AML-193 (cell line): ENCODE data around the gene TCEANC2.
A peak's percentile ranks its signal among the peaks of the same experiment; 100 is the strongest.
"Not testable (repeated sequence)": the region's sequence is repeated elsewhere in the genome, so short reads cannot be mapped to it uniquely, and the experiment has no call there.

Experiments
- DNase-seq, 2 experiments: peaks; one replicate each; lab custom pipeline; 2025; lab: John Stamatoyannopoulos, UW

Gene TCEANC2

GRCh38 chr1:54027848-54028247, 25.6 kb upstream of the TCEANC2 start:
- DNase-seq, result no peak

GRCh38 chr1:54028306-54029251, 24.8 kb upstream of the TCEANC2 start:
- no peak for DNase-seq

- no peak for DNase-seq
Observed at GRCh38 chr1:54037476-54037875, 15.9 kb upstream of the TCEANC2 start.

GRCh38 chr1:54041806-54042205, 11.6 kb upstream of the TCEANC2 start:
- no peak for DNase-seq

GRCh38 chr1:54045496-54045895, 7.9 kb upstream of the TCEANC2 start:
- DNase-seq, result no peak

GRCh38 chr1:54046671-54047383, 6.6 kb upstream of the TCEANC2 start:
- DNase-seq, result no peak

GRCh38 chr1:54047384-54048305, 5.8 kb upstream of the TCEANC2 start:
- peak in 1 of 2 experiments; percentile 32 for DNase-seq

- DNase-seq, result not testable (repeated sequence)
Observed at GRCh38 chr1:54050435-54050834, 3.0 kb upstream of the TCEANC2 start.

GRCh38 chr1:54051933-54052430, 1.4 kb upstream of the TCEANC2 start:
- no peak for DNase-seq

- peak; percentile 20 to 33 for DNase-seq
Observed at GRCh38 chr1:54052431-54052933, 926 bp upstream of the TCEANC2 start.

- DNase-seq, result no peak
Observed at GRCh38 chr1:54053745-54054437, 483 bp downstream of the TCEANC2 start.

GRCh38 chr1:54054438-54054749, 986 bp downstream of the TCEANC2 start:
- DNase-seq, result peak in 1 of 2 experiments; percentile 6

GRCh38 chr1:54064299-54064698, 10.9 kb downstream of the TCEANC2 start:
- DNase-seq, result no peak

- DNase-seq, result no peak
Observed at GRCh38 chr1:54069791-54070170, 16.4 kb downstream of the TCEANC2 start.

GRCh38 chr1:54070171-54070837, 16.9 kb downstream of the TCEANC2 start:
- DNase-seq, result peak; percentile 70 to 75

- no peak for DNase-seq
Observed at GRCh38 chr1:54077359-54077758, 24.0 kb downstream of the TCEANC2 start.

GRCh38 chr1:54080598-54081049, 27.2 kb downstream of the TCEANC2 start:
- DNase-seq, result no peak

GRCh38 chr1:54081306-54082270, 28.2 kb downstream of the TCEANC2 start:
- DNase-seq, result peak; percentile 58 to 61

GRCh38 chr1:54084794-54085193, 31.4 kb downstream of the TCEANC2 start:
- DNase-seq, result no peak
